ENCODE measurements around the gene GRIK1.

The GRIK1 gene

DNA sequence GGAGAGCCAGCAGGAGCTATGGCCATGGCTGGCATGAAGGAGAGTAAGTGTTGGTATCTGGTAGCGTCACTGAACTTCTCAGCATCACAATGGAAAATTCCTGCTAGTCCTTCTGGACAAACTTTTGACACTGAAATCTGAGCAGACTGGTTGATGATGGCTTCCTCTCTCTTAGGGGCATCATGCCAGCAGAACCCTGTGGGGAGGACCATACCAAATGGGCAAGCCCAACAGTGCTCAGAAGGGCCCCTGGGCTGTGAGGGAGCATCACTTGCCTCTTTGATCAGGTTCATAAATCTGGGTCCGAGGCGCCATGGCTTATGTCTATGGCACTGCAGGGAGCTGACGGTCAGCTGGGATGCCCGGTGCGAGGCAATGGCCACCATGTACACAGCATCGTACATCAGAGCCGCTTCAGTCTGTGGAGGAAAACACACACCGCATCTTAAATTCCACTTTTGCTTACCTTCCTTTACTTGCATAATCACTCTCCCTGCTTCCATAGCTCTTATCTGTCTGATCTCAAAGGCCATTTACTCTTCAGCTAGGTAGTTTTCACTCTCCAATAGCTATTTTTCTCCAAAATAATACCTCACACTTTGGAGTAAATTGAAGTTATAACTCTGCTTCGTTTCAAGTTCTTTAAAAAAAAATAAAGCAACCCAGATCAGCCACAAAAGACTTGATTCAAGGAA, 297.1 kb downstream of the GRIK1 start:
- no peak overlapping the region for H3K4me3 ChIP-seq (ENCODE audit: low read depth, low read length)

GRCh38 chr21:29641635-29642550, 297.9 kb downstream of the GRIK1 start:
- TF ChIP-seq CTCF (IDR thresholded peaks at IDR 0.05; ENCODE audit: low read depth, low read length), result no peak
- H3K4me3 ChIP-seq (ENCODE audit: low read depth, low read length), result no peak overlapping the region

More for the DNA sequence above, 297.1 kb downstream of the GRIK1 start:
- TF ChIP-seq CTCF (IDR thresholded peaks at IDR 0.05; ENCODE audit: low read depth, low read length), result no peak

DNA sequence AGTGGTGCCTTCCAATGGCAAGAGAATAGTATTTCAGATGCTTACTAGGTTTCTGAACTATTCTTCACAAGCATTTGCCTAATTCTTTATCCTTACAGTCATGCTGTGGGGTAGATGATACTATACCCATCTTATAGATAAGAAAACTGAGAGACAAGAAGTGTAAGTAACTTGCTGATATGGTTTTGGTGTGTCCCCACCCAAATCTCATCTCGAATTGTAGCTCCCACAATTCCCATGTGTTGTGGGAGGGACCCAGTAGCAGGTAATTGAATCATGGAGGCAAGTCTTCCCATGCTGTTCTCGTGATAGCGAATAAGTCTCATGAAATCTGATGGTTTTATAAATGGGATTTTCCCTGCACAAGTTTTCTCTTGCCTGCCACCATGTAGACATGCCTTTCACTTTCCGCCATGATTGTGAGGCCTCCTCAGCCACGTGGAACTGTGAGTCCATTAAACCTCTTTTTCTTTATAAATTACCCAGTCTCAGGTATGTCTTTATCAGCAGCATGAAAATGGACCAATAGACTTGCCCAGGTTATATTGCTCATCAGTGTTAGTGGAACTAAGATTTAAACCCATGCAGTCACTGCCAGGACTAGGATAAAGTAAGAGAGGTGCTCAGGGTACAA, 298.7 kb downstream of the GRIK1 start:
- no peak for TF ChIP-seq CTCF (IDR thresholded peaks at IDR 0.05; ENCODE audit: low read depth, low read length)
- H3K4me3 ChIP-seq (ENCODE audit: low read depth, low read length), result no peak overlapping the region

DNA sequence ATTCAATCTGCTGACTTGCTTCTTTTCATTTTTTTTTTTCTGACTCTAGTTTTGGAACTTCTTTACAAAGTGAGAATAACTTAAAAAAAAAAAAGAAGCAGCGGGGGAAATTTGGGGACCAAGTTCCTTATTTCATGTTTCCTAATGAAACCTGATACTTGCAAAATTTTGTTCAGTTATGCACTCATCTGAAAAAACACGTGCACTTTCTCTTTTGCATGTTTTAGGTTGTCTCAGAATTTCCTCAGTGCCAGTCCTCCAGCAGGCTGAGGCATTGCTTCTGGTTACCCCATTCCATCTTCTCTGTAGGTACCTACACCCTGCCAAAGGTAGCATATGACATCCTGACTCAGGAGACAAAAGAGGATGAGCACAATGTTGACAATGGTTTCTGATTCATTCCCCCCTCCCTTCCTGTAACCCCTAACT, 299.7 kb downstream of the GRIK1 start:
- no peak for TF ChIP-seq CTCF (IDR thresholded peaks at IDR 0.05; ENCODE audit: low read depth, low read length)

DNA sequence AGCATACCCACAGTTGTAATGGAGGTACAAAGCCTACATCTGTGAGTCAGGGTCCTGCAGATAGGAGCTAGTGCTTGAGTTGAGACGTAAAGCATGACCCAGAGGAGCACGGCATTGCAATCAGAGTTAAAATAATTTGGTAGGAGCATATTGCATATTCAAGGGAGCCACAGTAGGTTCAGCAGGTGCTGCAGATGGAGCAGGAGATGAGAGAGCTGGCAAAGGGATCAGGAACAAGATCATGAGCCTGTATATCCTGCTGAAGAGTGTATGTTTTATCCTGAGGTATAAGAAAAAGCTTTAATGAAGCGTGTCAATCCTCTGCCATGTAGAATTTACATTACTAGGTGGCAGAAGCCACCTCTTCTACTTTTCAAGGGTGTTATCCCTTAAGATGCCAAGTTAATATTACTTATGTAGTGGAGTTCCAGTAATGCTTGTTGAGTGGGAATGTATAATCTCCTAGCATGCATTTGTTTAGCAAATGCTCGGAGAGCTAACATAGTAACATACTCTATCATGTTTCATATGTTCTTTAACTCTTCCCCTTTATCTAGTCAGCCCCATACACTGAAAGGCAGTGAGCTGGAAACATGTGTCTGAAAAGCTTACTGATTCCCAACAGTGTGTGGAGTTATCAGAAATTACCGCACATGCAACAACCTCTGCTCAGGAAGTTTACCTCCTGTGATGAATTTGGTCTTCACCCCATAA, 300.3 kb downstream of the GRIK1 start:
- TF ChIP-seq CTCF (IDR thresholded peaks at IDR 0.05; ENCODE audit: low read depth, low read length), result no peak
- no peak overlapping the region for H3K4me3 ChIP-seq (ENCODE audit: low read depth, low read length)

More for the DNA sequence above, 299.7 kb downstream of the GRIK1 start:
- H3K4me3 ChIP-seq (ENCODE audit: low read depth, low read length), result no peak overlapping the region

- TF ChIP-seq CTCF (IDR thresholded peaks at IDR 0.05; ENCODE audit: low read depth, low read length), result no peak
- no peak overlapping the region for H3K4me3 ChIP-seq (ENCODE audit: low read depth, low read length)
Observed at GRCh38 chr21:29638761-29639327, 301.0 kb downstream of the GRIK1 start.

Measured in WI38 (cell line).